Inferior parietal cortex (tissue), 1 donor: ENCODE data around the gene MOG.
"Not testable (repeated sequence)": the region's sequence is repeated elsewhere in the genome, so short reads cannot be mapped to it uniquely, and the experiment has no call there.

ENCODE experiments used
- DNase-seq: peaks from one replicate; pipeline ENCODE4 v3.0.0-alpha.2; 2016; ENCODE audit errors: extremely low spot score

MOG gene

GRCh38 chr6:29641430-29642148 is 15.3 kb upstream of the MOG start:
- no peak for DNase-seq

GRCh38 chr6:29647927-29648642 is 8.8 kb upstream of the MOG start:
- DNase-seq, result no peak

- peak; percentile 100 for DNase-seq
These were observed 6.9 kb upstream of the MOG start for GRCh38 chr6:29649701-29650673.

- peak; percentile 69 for DNase-seq
These were observed 5.3 kb upstream of the MOG start for GRCh38 chr6:29651413-29652197.

- no peak for DNase-seq
These were observed 4.7 kb upstream of the MOG start for GRCh38 chr6:29652198-29652584.

- DNase-seq, result peak; percentile 89
These were observed 3.3 kb upstream of the MOG start for GRCh38 chr6:29653452-29654038.

GRCh38 chr6:29655658-29656057 is 1.2 kb upstream of the MOG start:
- DNase-seq, result no peak

- DNase-seq, result no peak
These were observed 735 bp upstream of the MOG start for GRCh38 chr6:29656157-29656556.

GRCh38 chr6:29661071-29661470 is 4.2 kb downstream of the MOG start:
- DNase-seq, result no peak

- not testable (repeated sequence) for DNase-seq
These were observed 4.7 kb downstream of the MOG start for GRCh38 chr6:29661502-29662141.

- no peak for DNase-seq
These were observed 6.6 kb downstream of the MOG start for GRCh38 chr6:29663300-29664042.

GRCh38 chr6:29665942-29666825 is 9.3 kb downstream of the MOG start:
- DNase-seq, result no peak

- DNase-seq, result no peak
These were observed 9.9 kb downstream of the MOG start for GRCh38 chr6:29666826-29667130.

GRCh38 chr6:29667158-29667557 is 10.3 kb downstream of the MOG start:
- DNase-seq, result no peak

GRCh38 chr6:29671026-29671425 is 14.1 kb downstream of the MOG start:
- no peak for DNase-seq

- DNase-seq, result not testable (repeated sequence)
These were observed 15.2 kb downstream of the MOG start for GRCh38 chr6:29672116-29672515.

- no peak for DNase-seq
These were observed 16.3 kb downstream of the MOG start for GRCh38 chr6:29673161-29673560.

- DNase-seq, result no peak
These were observed 17.1 kb downstream of the MOG start for GRCh38 chr6:29674008-29674407.

GRCh38 chr6:29675561-29675960 is 18.7 kb downstream of the MOG start:
- no peak for DNase-seq
